Kidney (tissue), 14 donors: Measurements from ENCODE around the gene SLC1A5. TPM values are rescaled to one million over a fixed set of nuclear protein-coding genes. Genes with fewer than 3 reads are reported as not detected.

Experiments
- DNase-seq, 5 donors: peaks; one replicate each; pipeline ENCODE4 v3.0.0-alpha.2; 2013 to 2020
- FAIRE-seq: peaks from 2 replicates; lab custom pipeline; 2012; peaks lifted over from hg19 to GRCh38; lab: Jason Lieb, UNC
- H3K27ac ChIP-seq, 2 donors: one replicate each; pipeline ENCODE4 v1.7.0; 2013; ENCODE audit warnings: low read depth in 2 of 2, low read length in 2 of 2, inconsistent platforms in 1 of 2
- H3K27me3 ChIP-seq: one replicate; pipeline ENCODE4 v1.7.1; 2013; ENCODE audit warnings: low read length, inconsistent platforms; ENCODE audit not compliant: control insufficient read depth, insufficient read depth
- H3K36me3 ChIP-seq, 3 donors: one replicate each; pipeline versions ENCODE4 v1.7.0 to v1.7.1; 2013; ENCODE audit warnings: low read length in 3 of 3, control low read depth in 1 of 3, inconsistent platforms in 1 of 3; ENCODE audit not compliant: insufficient read depth in 3 of 3, control insufficient read depth in 2 of 3
- H3K4me1 ChIP-seq, 3 donors: one replicate each; pipeline versions ENCODE4 v1.7.0 to v1.7.1; 2013; ENCODE audit warnings: low read length in 3 of 3, inconsistent platforms in 1 of 3, low read depth in 1 of 3; ENCODE audit not compliant: control insufficient read depth in 2 of 3, insufficient read depth in 2 of 3
- H3K4me3 ChIP-seq, 3 donors: one replicate each; pipeline versions ENCODE4 v1.7.0 to v1.8.1; 2013; ENCODE audit warnings: low read length in 3 of 3, control low read depth in 1 of 3, inconsistent platforms in 1 of 3
- H3K9ac ChIP-seq, 3 donors: one replicate each; pipeline versions ENCODE4 v1.7.0 to v1.7.1; 2013; ENCODE audit warnings: low read length in 3 of 3, control low read depth in 1 of 3, inconsistent platforms in 1 of 3
- H3K9me3 ChIP-seq, 3 donors: one replicate each; pipeline versions ENCODE4 v1.7.0 to v1.7.1; 2013; ENCODE audit warnings: low read length in 3 of 3, control low read depth in 1 of 3, inconsistent platforms in 1 of 3; ENCODE audit not compliant: control insufficient read depth in 2 of 3, insufficient read depth in 1 of 3
- CTCF ChIP-seq: IDR thresholded peaks from 3 replicates; pipeline ENCODE4 v1.5.1; 2012; ENCODE audit warnings: mild to moderate bottlenecking, moderate library complexity, borderline replicate concordance; ENCODE audit not compliant: insufficient read depth; ENCODE audit errors: extremely low read depth
- intact Hi-C: fragments of 100-400 bp; cut with DNase I; formaldehyde crosslinking; loops from one replicate; pipeline ENCODE4 v1.11.1; 2022
- polyA plus RNA-seq: library from polyadenylated mRNA; stranded (reverse); fragments of 350-450 nt; fragmentation: Illumina TruSeq; extraction: RNeasy Lipid Tissue Mini Kit (QIAGEN cat#74804); gene quantifications from one replicate; pipeline ENCODE4 v1.2.3, GENCODE V29; 2014; ENCODE audit warnings: low read depth, low replicate concordance; ENCODE audit not compliant: insufficient read depth
- total RNA-seq: library from RNA; stranded (reverse); fragmentation: NEBNext Ultra II Directional; extraction: Animal tissue kit (Norgen Biotek cat#: 25700); gene quantifications from one replicate; pipeline ENCODE4 v1.2.1, GENCODE V29; 2021
- donor health status: control.
- donor health status: control.
- donor health status: control.
- donor health status: control.
- donor health status: control.
- donor health status: DM: yes; HTN: yes; CAD: no.
- donor health status: Normal renal cell carcinoma (clear cell type).

The SLC1A5 gene
- total and polyA plus RNA-seq, 2 donors from 2014 or later, result 42.1 to 93.9 TPM

GRCh38 chr19:46741447-46741846 lies 46.9 kb downstream of the SLC1A5 start:
- peaks cover 0 to 9% (median 8%) of the 10 kb centered on the region in 3 donors for H3K36me3 ChIP-seq
- H3K27me3 ChIP-seq, result no peaks in the 10 kb centered on the region
- H3K4me1 ChIP-seq, result peaks cover 0 to 18% (median 7%) of the 10 kb centered on the region in 3 donors
- intact Hi-C loops, result no loop called here
- H3K9ac ChIP-seq, result no peak overlapping the region
- no peak for FAIRE-seq
- no peak for TF ChIP-seq CTCF
- DNase-seq, result no peak
- no peak overlapping the region for H3K4me3 ChIP-seq
- H3K9me3 ChIP-seq, result no peaks in the 10 kb centered on the region
- no peak overlapping the region for H3K27ac ChIP-seq

DNA sequence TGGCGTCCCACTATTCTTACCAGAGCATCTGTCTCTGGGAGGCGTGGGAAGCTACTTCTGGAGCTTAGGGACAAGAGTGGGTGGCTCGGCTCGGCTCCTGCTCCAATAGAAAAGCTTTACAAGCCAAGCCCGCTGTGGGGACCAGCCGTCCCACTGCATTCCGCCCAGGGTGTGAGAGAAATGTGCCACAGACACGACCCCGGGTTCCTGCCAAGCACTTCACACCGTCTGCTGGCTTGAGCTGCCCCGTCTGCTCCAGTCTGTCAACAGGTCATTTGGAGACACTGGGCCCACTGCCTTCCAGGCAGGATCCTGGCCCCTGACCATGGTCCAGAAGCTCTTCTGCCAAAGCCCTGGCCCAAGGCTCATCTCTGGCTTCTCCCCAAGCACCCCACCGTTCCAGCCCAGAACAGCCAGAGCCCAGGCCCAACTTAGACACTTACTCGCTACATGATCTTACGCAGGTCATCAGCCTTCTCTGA lies 49.1 kb downstream of the SLC1A5 start:
- intact Hi-C loops, result no loop called here
- Histone ChIP-seq H3K9me3 (no peaks in the 10 kb centered on the region), H3K27me3 (no peaks in the 10 kb centered on the region), H3K36me3 (peaks cover 0 to 9% (median 8%) of the 10 kb centered on the region in 3 donors), H3K9ac (no peak overlapping the region), H3K27ac (no peak overlapping the region), H3K4me1 (peaks cover 0 to 12% (median 0%) of the 10 kb centered on the region in 3 donors), H3K4me3 (no peak overlapping the region)
- TF ChIP-seq CTCF, result no peak
- DNase-seq (peak in 1 of 5 donors; percentile 59), FAIRE-seq (no peak)

DNA sequence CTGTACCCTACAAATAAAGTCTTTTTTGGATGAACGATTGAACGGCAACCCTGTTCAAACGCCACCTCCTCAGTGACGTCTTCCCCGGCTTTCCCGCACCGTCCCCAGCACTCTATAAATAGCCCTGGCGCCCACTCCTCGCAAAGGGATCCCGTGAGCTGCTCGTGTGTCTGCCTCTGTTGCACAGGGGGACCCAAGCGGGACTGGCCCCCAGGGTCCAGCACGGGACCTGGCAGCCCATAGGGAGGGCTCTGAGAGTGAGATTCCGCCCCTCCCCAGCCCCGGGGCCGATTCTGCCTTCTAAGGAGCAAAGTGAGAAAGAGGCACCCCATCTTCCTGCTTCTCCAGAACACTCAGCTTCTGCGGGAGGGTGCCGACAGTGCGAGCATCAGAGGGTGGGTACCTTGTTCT lies 50.6 kb downstream of the SLC1A5 start:
- no peak for TF ChIP-seq CTCF
- H3K9me3 ChIP-seq, result no peaks in the 10 kb centered on the region
- no peaks in the 10 kb centered on the region for H3K27me3 ChIP-seq
- peaks cover 0 to 17% (median 15%) of the 10 kb centered on the region in 3 donors for H3K36me3 ChIP-seq
- peaks cover 0 to 5% (median 0%) of the 10 kb centered on the region in 3 donors for H3K4me1 ChIP-seq
- DNase-seq, result peak in 1 of 5 donors; percentile 64
- no peak for FAIRE-seq
- no peak overlapping the region for H3K4me3 ChIP-seq
- no peak overlapping the region for H3K9ac ChIP-seq
- H3K27ac ChIP-seq, result no peak overlapping the region
- intact Hi-C loops, result no loop called here

DNA sequence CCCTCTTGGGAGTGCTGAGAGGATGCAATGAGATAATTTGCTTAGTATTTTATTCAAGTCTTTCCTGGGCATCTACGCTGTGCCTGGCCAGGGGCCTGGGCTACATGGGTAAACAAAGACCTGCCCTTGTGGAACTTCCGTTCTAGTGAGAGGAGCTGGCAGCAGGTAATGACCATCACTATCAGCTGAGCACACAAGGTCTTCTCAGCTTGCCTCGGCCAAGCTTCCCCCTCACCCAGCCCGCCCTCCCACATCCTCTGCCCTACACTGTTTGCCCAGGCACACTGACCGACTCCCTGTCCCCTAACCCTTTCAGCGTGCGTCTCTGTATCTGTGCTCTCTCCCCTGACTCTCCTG lies 51.1 kb downstream of the SLC1A5 start:
- FAIRE-seq (no peak), DNase-seq (no peak)
- Histone ChIP-seq H3K27ac (no peak overlapping the region), H3K27me3 (no peaks in the 10 kb centered on the region), H3K9me3 (no peaks in the 10 kb centered on the region), H3K36me3 (peaks cover 0 to 19% (median 17%) of the 10 kb centered on the region in 3 donors), H3K4me1 (peaks cover 0 to 5% (median 0%) of the 10 kb centered on the region in 3 donors), H3K4me3 (no peak overlapping the region), H3K9ac (no peak overlapping the region)
- intact Hi-C loops, result no loop called here
- no peak for TF ChIP-seq CTCF
